Gastroesophageal sphincter (tissue), 4 donors: Measurements from ENCODE around the gene DPP6. TPM values are rescaled to one million over a fixed set of nuclear protein-coding genes. Genes with fewer than 3 reads are reported as not detected.

Experiments used
- ATAC-seq: fragments of 150-250 bp; one replicate; pipeline ENCODE4 v1.9.1; 2016; ENCODE audit warnings: mild to moderate bottlenecking, moderate library complexity
- H3K27ac ChIP-seq, 4 donors: fragments of 200-600 bp; sonication (generic) in 3 of 4; 1 replicate in 3 of 4; 2 replicates in 1 of 4; pipeline ENCODE4 v1.5.1; 2016 to 2019
- H3K27me3 ChIP-seq: fragments of 200-600 bp; sonication (generic); one replicate; pipeline ENCODE4 v1.5.1; 2019
- H3K36me3 ChIP-seq, 2 donors: fragments of 200-600 bp; sonication (generic); one replicate each; pipeline ENCODE4 v1.5.1; 2019; ENCODE audit warnings: control low read depth in 1 of 2
- H3K4me1 ChIP-seq, 3 donors: fragments of 200-600 bp; sonication (generic); 1 replicate in 2 of 3; 2 replicates in 1 of 3; pipeline ENCODE4 v1.5.1; 2016 to 2019; ENCODE audit warnings: control low read depth in 2 of 3
- H3K4me3 ChIP-seq, 2 donors: fragments of 200-600 bp; sonication (generic); one replicate each; pipeline ENCODE4 v1.5.1; 2019; ENCODE audit warnings: mild to moderate bottlenecking in 1 of 2, moderate library complexity in 1 of 2
- H3K9me3 ChIP-seq, 3 donors: fragments of 200-600 bp; sonication (generic); one replicate each; pipeline ENCODE4 v1.5.1; 2017 to 2019; ENCODE audit warnings: control low read depth in 2 of 3
- EP300 ChIP-seq: sonication (generic); formaldehyde crosslinking; IDR thresholded peaks from one replicate; pipeline ENCODE4 v1.6.1; 2017; ENCODE audit warnings: antibody characterized with exemption, mild to moderate bottlenecking
- POLR2A ChIP-seq, 2 donors: fragments of 450-650 bp; IDR thresholded peaks; one replicate each; pipeline ENCODE4 v1.6.1; 2017; ENCODE audit warnings: antibody characterized with exemption in 2 of 2, mild to moderate bottlenecking in 2 of 2, moderate library complexity in 1 of 2
- POLR2AphosphoS5 ChIP-seq: sonication (generic); formaldehyde crosslinking; IDR thresholded peaks from one replicate; pipeline ENCODE4 v1.6.1; 2017; ENCODE audit warnings: antibody characterized with exemption
- WGBS, 2 donors: methylation state at CpG; one replicate each; pipeline ENCODE4 v1.1.5; 2018; ENCODE audit warnings: low coverage in 1 of 2; 5-methylcytosine and 5-hydroxymethylcytosine counted together
- total RNA-seq, 4 donors: library from RNA; depleted of rRNA; stranded (reverse); fragments of >200 nt; gene quantifications; one replicate each; pipeline ENCODE4 v1.1.0, GENCODE V29; 2016
- TF ChIP-seq, protein P1 (sequence below), 4 experiments: fragments of 200-600 bp in 2 of 4; fragments of 450-650 bp in 2 of 4; sonication (generic) in 1 of 4; IDR thresholded peaks; one replicate each; pipeline ENCODE4 v1.5.1; 2017 to 2019; ENCODE audit warnings: antibody characterized with exemption in 4 of 4, mild to moderate bottlenecking in 2 of 4, moderate library complexity in 2 of 4

The DPP6 gene
- total RNA-seq, 4 donors from 2014 or later, result 14.3 to 40.0 (median 23.1) TPM

DNA sequence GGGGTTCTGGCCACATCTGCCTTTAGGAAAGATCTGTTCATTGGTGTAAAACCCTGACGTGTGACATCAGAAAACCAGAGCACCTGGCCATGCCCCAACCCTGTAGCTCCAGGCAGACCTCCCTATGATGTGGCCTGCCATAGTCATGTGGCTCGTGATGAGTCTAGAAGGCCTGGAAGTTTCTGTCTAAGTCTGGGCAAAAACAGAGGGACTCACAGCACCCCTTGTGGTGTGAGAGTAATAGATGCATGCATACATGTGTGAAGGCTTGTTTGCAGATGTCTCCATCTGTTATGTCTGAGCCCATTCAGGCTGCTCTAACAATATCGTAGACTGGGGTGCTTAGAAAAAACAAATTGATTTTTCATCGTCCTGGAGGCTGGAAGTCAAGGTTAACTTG, 641.5 kb downstream of the DPP6 start:
- Histone ChIP-seq H3K4me3 (no peak overlapping the region), H3K36me3 (no peaks in the 10 kb centered on the region), H3K27ac (no peak overlapping the region), H3K9me3 (no peaks in the 10 kb centered on the region), H3K27me3 (no peaks in the 10 kb centered on the region), H3K4me1 (no peaks in the 10 kb centered on the region)
- TF ChIP-seq, protein P1, sequence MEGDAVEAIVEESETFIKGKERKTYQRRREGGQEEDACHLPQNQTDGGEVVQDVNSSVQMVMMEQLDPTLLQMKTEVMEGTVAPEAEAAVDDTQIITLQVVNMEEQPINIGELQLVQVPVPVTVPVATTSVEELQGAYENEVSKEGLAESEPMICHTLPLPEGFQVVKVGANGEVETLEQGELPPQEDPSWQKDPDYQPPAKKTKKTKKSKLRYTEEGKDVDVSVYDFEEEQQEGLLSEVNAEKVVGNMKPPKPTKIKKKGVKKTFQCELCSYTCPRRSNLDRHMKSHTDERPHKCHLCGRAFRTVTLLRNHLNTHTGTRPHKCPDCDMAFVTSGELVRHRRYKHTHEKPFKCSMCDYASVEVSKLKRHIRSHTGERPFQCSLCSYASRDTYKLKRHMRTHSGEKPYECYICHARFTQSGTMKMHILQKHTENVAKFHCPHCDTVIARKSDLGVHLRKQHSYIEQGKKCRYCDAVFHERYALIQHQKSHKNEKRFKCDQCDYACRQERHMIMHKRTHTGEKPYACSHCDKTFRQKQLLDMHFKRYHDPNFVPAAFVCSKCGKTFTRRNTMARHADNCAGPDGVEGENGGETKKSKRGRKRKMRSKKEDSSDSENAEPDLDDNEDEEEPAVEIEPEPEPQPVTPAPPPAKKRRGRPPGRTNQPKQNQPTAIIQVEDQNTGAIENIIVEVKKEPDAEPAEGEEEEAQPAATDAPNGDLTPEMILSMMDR (IDR thresholded peaks at IDR 0.05), result no peak
- TF ChIP-seq EP300 (no peak), POLR2A (IDR thresholded peaks at IDR 0.05) (no peak), POLR2AphosphoS5 (no peak)
- 57% methylated on average over 2 of the region's 4 CpGs; no CpG with 5 or more reads in 1 of the 2 donors for WGBS, 2 donors
- no peak for ATAC-seq

DNA sequence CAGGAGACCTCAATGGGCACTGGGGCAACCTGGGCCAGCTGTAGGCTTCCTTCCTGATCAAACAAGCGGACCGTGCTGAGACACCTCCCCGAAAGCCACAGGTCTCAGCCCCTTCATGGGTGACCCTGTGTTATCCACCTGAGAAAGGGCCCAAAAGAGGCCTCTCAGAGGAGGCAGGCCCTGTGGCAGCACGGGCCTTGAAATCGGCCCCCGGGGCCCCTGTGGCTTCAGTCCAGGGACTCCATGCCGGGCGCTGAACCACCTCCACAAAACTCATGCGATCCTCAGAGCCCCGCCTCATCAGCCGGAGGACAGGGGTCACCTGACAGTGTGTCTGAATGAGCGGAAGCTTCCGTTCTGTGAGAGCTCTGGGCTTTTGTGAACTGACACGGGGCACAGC, 643.6 kb downstream of the DPP6 start:
- Histone ChIP-seq H3K4me3 (no peak overlapping the region), H3K9me3 (no peaks in the 10 kb centered on the region), H3K27me3 (no peaks in the 10 kb centered on the region), H3K27ac (no peak overlapping the region), H3K4me1 (no peaks in the 10 kb centered on the region), H3K36me3 (no peaks in the 10 kb centered on the region)
- TF ChIP-seq POLR2A (IDR thresholded peaks at IDR 0.05), result no peak
- TF ChIP-seq, protein P1 (IDR thresholded peaks at IDR 0.05), result no peak
- no peak for TF ChIP-seq EP300
- TF ChIP-seq POLR2AphosphoS5, result no peak
- no peak for ATAC-seq
- no CpG with 5 or more reads among the region's 14 CpGs for WGBS, 2 donors

DNA sequence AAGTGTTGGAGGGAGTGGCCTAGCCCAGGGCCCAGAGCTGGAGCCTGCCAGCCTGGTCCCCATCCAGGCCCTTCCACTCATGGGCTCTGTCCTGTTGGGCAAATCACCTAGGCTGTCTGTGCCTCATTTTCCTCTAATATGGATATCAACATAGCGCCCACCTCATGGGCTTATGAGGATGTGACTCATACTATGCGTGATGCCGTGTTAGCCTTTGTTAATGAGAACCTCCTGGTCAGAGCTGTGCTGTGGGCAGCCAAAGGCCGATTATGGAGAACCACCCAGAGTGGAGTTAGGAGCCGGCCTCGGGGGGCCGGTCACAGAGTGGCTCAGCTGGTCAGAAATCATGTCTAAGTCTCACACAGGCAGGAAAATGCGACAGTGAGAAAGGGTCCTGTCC, 644.4 kb downstream of the DPP6 start:
- Histone ChIP-seq H3K27ac (no peak overlapping the region), H3K4me1 (no peaks in the 10 kb centered on the region), H3K27me3 (no peaks in the 10 kb centered on the region), H3K4me3 (no peak overlapping the region), H3K36me3 (no peaks in the 10 kb centered on the region), H3K9me3 (no peaks in the 10 kb centered on the region)
- ATAC-seq, result no peak
- TF ChIP-seq, protein P1 (IDR thresholded peaks at IDR 0.05), result no peak
- no peak for TF ChIP-seq POLR2A (IDR thresholded peaks at IDR 0.05)
- TF ChIP-seq EP300, result no peak
- no peak for TF ChIP-seq POLR2AphosphoS5
- WGBS, 2 donors, result 80% methylated on average over 2 of the region's 8 CpGs; no CpG with 5 or more reads in 1 of the 2 donors

DNA sequence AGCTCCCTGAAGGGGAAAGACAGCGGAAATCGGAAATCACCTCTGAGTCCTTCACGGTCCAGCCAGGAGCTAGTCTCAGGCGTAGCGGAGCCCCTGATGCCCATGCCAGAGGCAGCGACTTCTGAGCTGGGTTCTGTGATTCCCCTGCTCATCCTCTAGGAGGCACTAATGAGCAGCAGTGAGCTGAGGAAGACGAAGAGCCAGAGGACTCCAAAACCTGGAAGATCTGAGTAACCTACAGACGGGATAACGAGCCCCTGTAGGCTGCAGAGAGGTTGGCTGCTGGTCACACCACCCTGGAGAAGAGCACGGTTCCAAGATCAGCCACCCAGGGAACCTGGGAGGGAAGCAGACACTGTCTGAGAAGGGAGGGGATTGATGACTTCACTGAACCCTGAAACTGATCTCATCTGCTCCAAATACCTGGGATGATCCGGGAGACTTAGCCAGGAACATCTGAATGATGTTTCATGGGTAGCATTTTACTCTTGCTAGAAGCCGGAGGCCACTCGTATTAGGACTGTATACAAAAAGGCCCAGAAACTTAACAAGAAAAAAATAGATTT, 646.6 kb downstream of the DPP6 start:
- WGBS, 2 donors, result 52 to 78% methylated on average over 5 to 9 of the region's 13 CpGs
- no peaks in the 10 kb centered on the region for H3K4me1 ChIP-seq
- no peak for ATAC-seq

DNA sequence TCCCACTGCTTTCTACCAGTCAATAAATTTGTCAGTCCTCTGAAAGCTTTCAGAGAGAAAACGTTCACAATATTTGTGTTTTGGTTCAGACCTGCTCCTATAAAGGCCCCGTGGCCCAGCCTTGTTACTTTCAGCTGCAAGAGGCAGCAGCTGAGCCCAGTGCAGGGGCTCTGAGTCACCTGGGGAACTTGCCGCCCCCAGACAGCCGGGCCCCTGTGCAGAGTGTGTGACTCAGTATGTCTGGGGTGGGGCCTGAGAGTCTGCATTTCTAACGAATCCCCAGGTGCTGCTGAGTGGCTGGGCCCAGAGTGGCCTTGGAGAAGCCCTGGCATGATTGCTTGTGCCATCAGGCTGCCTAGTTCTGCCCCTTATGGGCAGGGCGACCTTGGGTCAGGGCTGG, 647.2 kb downstream of the DPP6 start:
- Histone ChIP-seq H3K4me3 (no peak overlapping the region), H3K9me3 (peaks cover 0 to 24% (median 0%) of the 10 kb centered on the region in 3 donors), H3K36me3 (no peaks in the 10 kb centered on the region), H3K27me3 (no peaks in the 10 kb centered on the region), H3K27ac (no peak overlapping the region), H3K4me1 (no peaks in the 10 kb centered on the region)
- TF ChIP-seq, protein P1 (IDR thresholded peaks at IDR 0.05), result no peak
- TF ChIP-seq POLR2A (IDR thresholded peaks at IDR 0.05) (no peak), EP300 (no peak), POLR2AphosphoS5 (no peak)
- WGBS, 2 donors, result 17 to 67% methylated on average over 1 of the region's 6 CpGs
- ATAC-seq, result no peak

More for the DNA sequence above, 646.6 kb downstream of the DPP6 start:
- peaks cover 0 to 19% (median 0%) of the 10 kb centered on the region in 3 donors for H3K9me3 ChIP-seq
- H3K27me3 ChIP-seq, result no peaks in the 10 kb centered on the region
- H3K4me3 ChIP-seq, result no peak overlapping the region
- no peak overlapping the region for H3K27ac ChIP-seq
- TF ChIP-seq POLR2A (IDR thresholded peaks at IDR 0.05) (no peak), EP300 (no peak), POLR2AphosphoS5 (no peak)
- TF ChIP-seq, protein P1 (IDR thresholded peaks at IDR 0.05), result no peak
- no peaks in the 10 kb centered on the region for H3K36me3 ChIP-seq
